H1 (cell line): ENCODE measurements around the gene CALML5. TPM values are rescaled to one million over a fixed set of nuclear protein-coding genes. Genes with fewer than 3 reads are reported as not detected.

Experiments used
- CTCF ChIA-PET: fragments of 300-600 bp; sonication (Branson Sonifier 250); formaldehyde crosslinking; loops from one replicate; lab custom pipeline; 2021; ENCODE audit not compliant: partially characterized antibody; lab: Charles Lee
- POLR2A ChIA-PET: fragments of 300-600 bp; sonication (Branson Sonifier 250); formaldehyde crosslinking; loops from one replicate; lab custom pipeline; 2021; ENCODE audit warnings: inconsistent platforms; ENCODE audit not compliant: partially characterized antibody; lab: Charles Lee
- DNase-seq, 2 experiments: peaks; one replicate each; pipeline versions ENCODE4 v3.0.0 to v3.0.0-alpha.2; 2010 to 2022; ENCODE audit warnings: low spot score in 2 of 2, low read depth in 1 of 2, mixed read lengths in 1 of 2
- FAIRE-seq: peaks from 2 replicates; lab custom pipeline; 2011; peaks lifted over from hg19 to GRCh38; lab: Jason Lieb, UNC
- H2AFZ ChIP-seq: 2 replicates; pipeline ENCODE4 v1.8.1; 2012; ENCODE audit warnings: low read length, inconsistent platforms
- H2AK5ac ChIP-seq: 2 replicates; pipeline ENCODE4 v1.6.1; 2013; ENCODE audit warnings: low read depth, low read length
- H2BK120ac ChIP-seq: replicated peaks from 2 replicates; pipeline ENCODE3; 2013; ENCODE audit warnings: low read depth, low read length, inconsistent platforms
- H2BK12ac ChIP-seq: 2 replicates; pipeline ENCODE4 v1.6.1; 2013; ENCODE audit warnings: low read depth, low read length
- H2BK15ac ChIP-seq: 2 replicates; pipeline ENCODE4 v1.6.1; 2013; ENCODE audit warnings: low read length
- H2BK20ac ChIP-seq: 2 replicates; pipeline ENCODE4 v1.6.1; 2013; ENCODE audit warnings: low read length
- H2BK5ac ChIP-seq: 2 replicates; pipeline ENCODE4 v1.6.1; 2013; ENCODE audit warnings: low read depth, low read length
- H3K14ac ChIP-seq: 2 replicates; pipeline ENCODE4 v1.6.1; 2013; ENCODE audit warnings: inconsistent platforms; ENCODE audit not compliant: insufficient read length
- H3K18ac ChIP-seq: 2 replicates; pipeline ENCODE4 v1.6.1; 2013; ENCODE audit warnings: low read length; ENCODE audit errors: extremely low read depth
- H3K23ac ChIP-seq: 2 replicates; pipeline ENCODE4 v1.6.1; 2013; ENCODE audit warnings: inconsistent platforms; ENCODE audit not compliant: insufficient read length
- H3K23me2 ChIP-seq: 2 replicates; pipeline ENCODE4 v1.6.1; 2013; ENCODE audit warnings: low read depth, low read length
- H3K27ac ChIP-seq: 2 replicates; pipeline ENCODE4 v1.6.1; 2011; ENCODE audit warnings: low read depth, low read length, inconsistent platforms
- H3K27me3 ChIP-seq, 4 experiments: replicated peaks in 1 of 4; 1 replicate in 1 of 4; 2 replicates in 3 of 4; pipeline versions ENCODE4 v1.6.1 to v1.8.1; 2011 to 2013; ENCODE audit warnings: low read length in 3 of 4, mild to moderate bottlenecking in 3 of 4, inconsistent platforms in 2 of 4, mixed read lengths in 2 of 4, moderate library complexity in 1 of 4; ENCODE audit not compliant: control insufficient read depth in 3 of 4, insufficient read depth in 3 of 4; ENCODE audit errors: extremely low read depth in 1 of 4
- H3K36me3 ChIP-seq, 4 experiments: 2 replicates each; pipeline versions ENCODE4 v1.6.1 to v1.8.1; 2011 to 2013; ENCODE audit warnings: mild to moderate bottlenecking in 4 of 4, low read length in 3 of 4, moderate library complexity in 2 of 4, control low read depth in 1 of 4, inconsistent platforms in 1 of 4; ENCODE audit not compliant: insufficient read depth in 4 of 4, control insufficient read depth in 2 of 4
- H3K4ac ChIP-seq: replicated peaks from 2 replicates; pipeline ENCODE3; 2013; ENCODE audit warnings: low read length, low read depth, mixed read lengths, inconsistent platforms; ENCODE audit not compliant: insufficient read length
- H3K4me1 ChIP-seq, 4 experiments: replicated peaks in 1 of 4; 1 replicate in 1 of 4; 2 replicates in 3 of 4; pipeline versions ENCODE4 v1.6.1 to v1.8.1; 2011 to 2013; ENCODE audit warnings: low read length in 3 of 4, inconsistent platforms in 2 of 4, mixed read lengths in 1 of 4; ENCODE audit not compliant: insufficient read depth in 4 of 4, control insufficient read depth in 3 of 4
- H3K4me2 ChIP-seq, 2 experiments: 2 replicates each; pipeline versions ENCODE4 v1.6.1 to v1.8.1; 2011 to 2013; ENCODE audit warnings: low read depth in 2 of 2, low read length in 2 of 2, control low read depth in 1 of 2, inconsistent platforms in 1 of 2, mild to moderate bottlenecking in 1 of 2; ENCODE audit not compliant: insufficient read depth in 1 of 2
- H3K4me3 ChIP-seq, 4 experiments: fragments of 200-600, 300-600 bp in 1 of 4; sonication (generic), shearing (Covaris generic), sonication (Bioruptor Twin) in 1 of 4; 2 replicates each; pipeline versions ENCODE4 v1.5.1 to v1.8.1; 2011 to 2016; ENCODE audit warnings: low read length in 4 of 4, low read depth in 3 of 4, control low read depth in 2 of 4, inconsistent platforms in 2 of 4, mild to moderate bottlenecking in 2 of 4, mixed read lengths in 1 of 4, moderate library complexity in 1 of 4; ENCODE audit not compliant: insufficient read depth in 2 of 4; ENCODE audit errors: extremely low read depth in 1 of 4
- H3K56ac ChIP-seq: replicated peaks from 2 replicates; pipeline ENCODE3; 2013; ENCODE audit warnings: low read depth, mild to moderate bottlenecking, mixed read lengths, low read length, inconsistent platforms; ENCODE audit not compliant: insufficient read length
- H3K79me1 ChIP-seq: 2 replicates; pipeline ENCODE4 v1.6.1; 2013; ENCODE audit warnings: low read depth, low read length, control low read depth
- H3K79me2 ChIP-seq, 2 experiments: 2 replicates each; pipeline versions ENCODE4 v1.6.1 to v1.8.1; 2012 to 2013; ENCODE audit warnings: low read length in 2 of 2, mild to moderate bottlenecking in 2 of 2, inconsistent platforms in 1 of 2; ENCODE audit not compliant: insufficient read depth in 2 of 2, control insufficient read depth in 1 of 2
- H3K9ac ChIP-seq, 4 experiments: replicated peaks in 1 of 4; 1 replicate in 1 of 4; 2 replicates in 3 of 4; pipeline versions ENCODE4 v1.6.1 to v1.8.1; 2011 to 2013; ENCODE audit warnings: low read depth in 3 of 4, low read length in 3 of 4, control low read depth in 2 of 4, mild to moderate bottlenecking in 2 of 4, moderate library complexity in 2 of 4, inconsistent platforms in 1 of 4; ENCODE audit errors: extremely low read depth in 1 of 4
- H3K9me3 ChIP-seq, 2 experiments: 2 replicates each; pipeline versions ENCODE4 v1.6.1 to v1.8.1; 2012 to 2013; ENCODE audit warnings: mild to moderate bottlenecking in 2 of 2, moderate library complexity in 2 of 2, control low read depth in 1 of 2, inconsistent platforms in 1 of 2, low read depth in 1 of 2, low read length in 1 of 2, mixed read lengths in 1 of 2; ENCODE audit not compliant: insufficient read depth in 2 of 2
- H4K20me1 ChIP-seq, 2 experiments: replicated peaks in 1 of 2; 2 replicates each; pipeline versions ENCODE3 to v1.8.1; 2011 to 2013; ENCODE audit warnings: inconsistent platforms in 2 of 2, low read length in 2 of 2, mild to moderate bottlenecking in 1 of 2; ENCODE audit not compliant: insufficient read depth in 2 of 2, control insufficient read depth in 1 of 2
- H4K5ac ChIP-seq: 2 replicates; pipeline ENCODE4 v1.6.1; 2013; ENCODE audit warnings: low read length, low read depth, mixed read lengths, inconsistent platforms; ENCODE audit not compliant: insufficient read length
- H4K8ac ChIP-seq: 2 replicates; pipeline ENCODE4 v1.8.0; 2013; ENCODE audit warnings: mild to moderate bottlenecking, moderate library complexity, low read length, inconsistent platforms; ENCODE audit not compliant: insufficient read depth; ENCODE audit errors: extremely low read depth
- H4K91ac ChIP-seq: replicated peaks from 2 replicates; pipeline ENCODE3; 2013; ENCODE audit warnings: low read length, mixed read lengths, inconsistent platforms; ENCODE audit not compliant: insufficient read length
- BCL11A ChIP-seq, 2 experiments: IDR thresholded peaks; one replicate each; pipeline ENCODE4 v1.6.1; 2011; ENCODE audit warnings: low read depth in 2 of 2, low read length in 2 of 2, mild to moderate bottlenecking in 2 of 2
- CTBP2 ChIP-seq: IDR thresholded peaks from 2 replicates; pipeline ENCODE4 v1.7.0; 2011; ENCODE audit warnings: borderline replicate concordance, mild to moderate bottlenecking, moderate library complexity, mixed read lengths, low read length; ENCODE audit not compliant: insufficient read depth, insufficient read length
- E2F6 ChIP-seq: IDR thresholded peaks from 2 replicates; pipeline ENCODE4 v1.6.1; 2012; ENCODE audit warnings: inconsistent platforms
- KDM1A ChIP-seq: fragments of 200-600, 300-600 bp; sonication (generic); IDR thresholded peaks from 2 replicates; pipeline ENCODE4 v1.7.1; 2016; ENCODE audit warnings: mild to moderate bottlenecking, low read length, borderline replicate concordance
- RXRA ChIP-seq: IDR thresholded peaks from 2 replicates; pipeline ENCODE4 v1.6.1; 2011; ENCODE audit warnings: low read depth, mild to moderate bottlenecking, low read length, moderate library complexity; ENCODE audit not compliant: insufficient read depth
- SIX5 ChIP-seq: IDR thresholded peaks from 2 replicates; pipeline ENCODE4 v1.6.1; 2011; ENCODE audit warnings: mild to moderate bottlenecking, low read depth, low read length
- SP2 ChIP-seq: IDR thresholded peaks from 2 replicates; pipeline ENCODE4 v1.6.1; 2012; ENCODE audit warnings: mild to moderate bottlenecking, low read length, inconsistent platforms
- SUZ12 ChIP-seq: fragments of 200-600 bp; sonication (generic); IDR thresholded peaks from 2 replicates; pipeline ENCODE4 v1.6.1; 2012; ENCODE audit warnings: mild to moderate bottlenecking, inconsistent platforms, low read length, moderate library complexity, mixed read lengths
- TAF7 ChIP-seq: optimal IDR thresholded peaks from 2 replicates; pipeline ENCODE3; 2011; ENCODE audit warnings: low read depth, mild to moderate bottlenecking, inconsistent platforms, low read length, moderate library complexity, borderline replicate concordance
- YY1 ChIP-seq: IDR thresholded peaks from 2 replicates; pipeline ENCODE4 v1.6.1; 2011; ENCODE audit warnings: low read depth, mild to moderate bottlenecking, low read length
- WGBS, 2 experiments: shearing (Covaris generic) in 1 of 2; methylation state at CpG; one replicate each; pipeline versions ENCODE4 v1.1.6 to v1.1.7; 2013 to 2015; ENCODE audit warnings: low lambda C conversion rate in 2 of 2, mixed read lengths in 2 of 2, inconsistent platforms in 1 of 2, low coverage in 1 of 2, missing lambda C conversion rate in 1 of 2; ENCODE audit not compliant: insufficient replicate concordance in 2 of 2, insufficient coverage in 1 of 2, insufficient read length in 1 of 2; ENCODE audit errors: extremely low coverage in 1 of 2, missing lambda C conversion rate in 1 of 2; 5-methylcytosine and 5-hydroxymethylcytosine counted together
- polyA plus RNA-seq, 7 experiments: library from polyadenylated mRNA; depleted of rRNA in 3 of 7; stranded (reverse) in 5 of 7; unstranded in 2 of 7; fragments of >200 nt in 5 of 7; fragments of 200-250 nt in 2 of 7; gene quantifications; 1 replicate in 5 of 7; 2 replicates in 1 of 7; 4 replicates in 1 of 7; pipeline versions ENCODE4 v1.2.1 to v1.2.3, GENCODE V29; 2011 to 2013; ENCODE audit warnings: missing spikeins in 2 of 7, mixed read lengths in 2 of 7
- total RNA-seq: library from RNA; stranded (reverse); fragmentation: NEBNext Ultra II Directional; extraction: Animal tissue kit (Norgen Biotek cat#: 25700); gene quantifications from 2 replicates; pipeline ENCODE4 v1.2.1, GENCODE V29; 2021

Gene CALML5
- total and polyA plus RNA-seq, 2 of the 8 experiments (the other 6 are each of a cell fraction or from before 2014, with no cell fraction given) = not detected

GRCh38 chr10:5490032-5490431 is 9.3 kb downstream of the CALML5 start:
- Histone ChIP-seq H3K4me3 (no peak overlapping the region), H3K79me1 (no peaks in the 10 kb centered on the region), H4K20me1 (no peaks in the 10 kb centered on the region), H3K27ac (no peak overlapping the region), H4K91ac (no peak overlapping the region), H2BK5ac (no peak overlapping the region), H3K4ac (no peak overlapping the region), H3K18ac (no peak overlapping the region), H2AFZ (no peak overlapping the region), H3K27me3 (no peaks in the 10 kb centered on the region), H2BK15ac (no peak overlapping the region), H2BK20ac (no peak overlapping the region), H2AK5ac (no peak overlapping the region), H3K36me3 (no peaks in the 10 kb centered on the region), H3K23me2 (no peaks in the 10 kb centered on the region), H2BK120ac (no peak overlapping the region), H3K9ac (no peak overlapping the region), H4K5ac (no peak overlapping the region), H2BK12ac (no peak overlapping the region), H3K9me3 (peaks cover 6 to 7% of the 10 kb centered on the region in 2 experiments; a peak in 2 of 4 replicates), H4K8ac (no peak overlapping the region), H3K23ac (no peak overlapping the region), H3K79me2 (no peaks in the 10 kb centered on the region), H3K4me2 (no peak overlapping the region), H3K56ac (no peak overlapping the region), H3K14ac (no peak overlapping the region), H3K4me1 (peaks cover 0 to 14% (median 4%) of the 10 kb centered on the region in 4 experiments; a peak in 5 of 7 replicates)
- 89% methylated on average over 4 of the region's 4 CpGs; no CpG with 5 or more reads in 1 of the 2 experiments for WGBS, 2 experiments
- no peak for FAIRE-seq
- POLR2A ChIA-PET = interaction anchor here (1.1 to 1.9 kb wide), 5 partner anchors 11 to 44 kb away, joined by 3 to 7 read pairs (median 4); no protein-coding TSS in a partner anchor
- DNase-seq = no peak
- CTCF ChIA-PET = interaction anchor here (0.7 to 1.2 kb wide), 5 partner anchors 11 to 133 kb away, joined by 3 to 5 read pairs (median 3); no protein-coding TSS in a partner anchor
- no peak for TF ChIP-seq YY1
- TF ChIP-seq TAF7 = no peak
- TF ChIP-seq SIX5 = no peak
- no peak for TF ChIP-seq BCL11A (IDR thresholded peaks at IDR 0.05; ENCODE audit: low read depth in 2 of 2, low read length in 2 of 2)
- no peak for TF ChIP-seq KDM1A
- TF ChIP-seq SUZ12 = no peak
- TF ChIP-seq CTBP2 = no peak
- TF ChIP-seq SP2 = no peak
- TF ChIP-seq E2F6 = no peak
- TF ChIP-seq RXRA = no peak
